Gastroesophageal sphincter (tissue), 3 donors: ENCODE results near the gene PTPRN2.

Experiments used
- CTCF ChIP-seq, 4 experiments: fragments of 200-600 bp in 2 of 4; fragments of 450-650 bp in 2 of 4; sonication (generic) in 1 of 4; IDR thresholded peaks; one replicate each; pipeline ENCODE4 v1.5.1; 2017 to 2019; ENCODE audit warnings: antibody characterized with exemption in 4 of 4, mild to moderate bottlenecking in 2 of 4, moderate library complexity in 2 of 4
- EP300 ChIP-seq: sonication (generic); formaldehyde crosslinking; IDR thresholded peaks from one replicate; pipeline ENCODE4 v1.6.1; 2017; ENCODE audit warnings: antibody characterized with exemption, mild to moderate bottlenecking
- POLR2A ChIP-seq, 2 donors: fragments of 450-650 bp; IDR thresholded peaks; one replicate each; pipeline ENCODE4 v1.6.1; 2017; ENCODE audit warnings: antibody characterized with exemption in 2 of 2, mild to moderate bottlenecking in 2 of 2, moderate library complexity in 1 of 2
- POLR2AphosphoS5 ChIP-seq: sonication (generic); formaldehyde crosslinking; IDR thresholded peaks from one replicate; pipeline ENCODE4 v1.6.1; 2017; ENCODE audit warnings: antibody characterized with exemption

- TF ChIP-seq CTCF (IDR thresholded peaks at IDR 0.05) (no peak), POLR2A (IDR thresholded peaks at IDR 0.05) (no peak), POLR2AphosphoS5 (no peak), EP300 (no peak)
Measured at GRCh38 chr7:158500651-158501052, 87.0 kb downstream of the PTPRN2 start.
